ENCODE measurements around the gene NEAT1.
A peak's percentile ranks its signal among the peaks of the same experiment; 100 is the strongest.

The NEAT1 gene

GRCh38 chr11:65429724-65430405 is 7.3 kb downstream of the NEAT1 start:
- Mint-ChIP-seq H3K4me1 (ENCODE audit: low read depth) (peaks cover 85% of the 10 kb centered on the region), H3K9me3 (ENCODE audit: low read depth) (no peaks in the 10 kb centered on the region), H3K27me3 (no peaks in the 10 kb centered on the region), H3K4me3 (peak overlapping the region; percentile 99), H3K27ac (peak overlapping the region; percentile 99), H3K36me3 (peaks cover 14% of the 10 kb centered on the region)

DNA sequence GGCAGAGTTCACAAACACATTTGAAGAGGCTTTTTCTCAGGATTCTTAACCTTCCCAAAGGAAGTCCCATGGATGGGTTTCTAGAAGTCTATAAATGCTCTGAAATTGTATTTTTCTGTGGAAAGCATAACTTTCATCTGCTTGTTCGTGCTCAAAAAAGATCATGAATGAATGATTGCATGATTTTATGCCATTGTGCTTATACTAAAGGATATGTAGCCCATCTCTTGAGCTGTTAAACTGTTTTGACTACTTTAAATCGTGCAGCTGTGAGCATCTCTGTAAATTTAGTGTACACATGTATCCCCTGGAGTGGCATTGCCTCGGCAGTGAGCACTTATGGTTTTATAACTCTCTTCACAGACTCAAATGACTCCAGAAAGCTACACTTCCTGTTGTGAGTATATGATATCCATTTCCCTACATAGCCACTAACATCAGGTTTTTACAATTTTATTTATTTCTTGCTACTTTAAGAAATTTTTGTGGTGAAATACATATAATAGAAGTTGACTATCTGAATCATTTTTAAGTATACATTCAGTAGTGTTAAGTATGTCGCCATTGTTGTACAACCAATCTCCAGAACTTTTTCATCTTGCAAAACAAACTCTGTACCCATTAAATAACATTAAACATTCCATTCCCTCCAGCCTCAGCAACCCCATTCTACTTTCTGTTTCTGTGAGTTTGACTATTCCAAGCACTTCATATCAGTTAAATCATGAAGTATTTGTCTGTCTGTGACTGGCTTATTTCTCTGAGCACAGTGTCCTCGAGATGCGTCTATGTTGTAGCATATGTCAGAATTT is 8.0 kb downstream of the NEAT1 start:
- Mint-ChIP-seq H3K27ac (peak overlapping the region; percentile 99), H3K9me3 (ENCODE audit: low read depth) (no peaks in the 10 kb centered on the region), H3K27me3 (no peaks in the 10 kb centered on the region), H3K36me3 (peaks cover 14% of the 10 kb centered on the region), H3K4me1 (ENCODE audit: low read depth) (peaks cover 92% of the 10 kb centered on the region), H3K4me3 (peak overlapping the region; percentile 99)

- Mint-ChIP-seq H3K36me3 (peaks cover 9% of the 10 kb centered on the region), H3K4me3 (peak overlapping the region; percentile 78), H3K27ac (peak overlapping the region; percentile 86), H3K27me3 (no peaks in the 10 kb centered on the region), H3K4me1 (ENCODE audit: low read depth) (peaks cover 95% of the 10 kb centered on the region), H3K9me3 (ENCODE audit: low read depth) (no peaks in the 10 kb centered on the region)
These were observed 9.0 kb downstream of the NEAT1 start for GRCh38 chr11:65431451-65432099.

DNA sequence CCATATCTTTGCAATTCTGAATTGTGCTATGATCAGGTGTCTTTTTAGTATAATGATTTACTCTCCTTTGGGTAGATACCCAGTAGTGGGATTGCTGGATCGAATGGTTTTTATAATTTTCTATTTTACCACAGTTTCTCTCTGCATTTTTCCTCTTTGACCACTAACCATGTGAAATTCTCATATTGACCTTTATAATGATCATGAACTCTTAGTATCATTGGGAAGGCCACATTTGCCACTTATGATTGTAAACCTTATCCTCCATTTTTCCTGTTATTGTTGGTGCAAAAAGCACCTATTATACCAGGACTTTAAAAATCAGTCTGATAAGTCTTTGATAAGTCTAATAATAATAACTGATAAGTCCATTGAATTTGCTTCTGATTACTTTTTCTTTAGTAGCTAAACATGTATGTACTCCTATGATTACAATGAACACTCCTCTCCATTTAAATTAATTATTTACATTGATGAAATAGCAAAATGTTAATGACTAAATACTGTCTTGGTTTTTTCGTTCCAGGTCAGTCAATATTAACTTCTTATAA is 9.6 kb downstream of the NEAT1 start:
- Mint-ChIP-seq H3K27me3 (no peaks in the 10 kb centered on the region), H3K4me1 (ENCODE audit: low read depth) (peaks cover 92% of the 10 kb centered on the region), H3K36me3 (peaks cover 4% of the 10 kb centered on the region), H3K9me3 (ENCODE audit: low read depth) (no peaks in the 10 kb centered on the region), H3K4me3 (peak overlapping the region; percentile 78), H3K27ac (peak overlapping the region; percentile 86)

GRCh38 chr11:65432686-65433582 is 10.3 kb downstream of the NEAT1 start:
- peak overlapping the region; percentile 30 for H3K4me3 Mint-ChIP-seq
- H3K36me3 Mint-ChIP-seq: no peaks in the 10 kb centered on the region
- peaks cover 89% of the 10 kb centered on the region for H3K4me1 Mint-ChIP-seq (ENCODE audit: low read depth)
- peak overlapping the region; percentile 86 for H3K27ac Mint-ChIP-seq
- H3K9me3 Mint-ChIP-seq (ENCODE audit: low read depth): no peaks in the 10 kb centered on the region
- no peaks in the 10 kb centered on the region for H3K27me3 Mint-ChIP-seq

- H3K27me3 Mint-ChIP-seq: no peaks in the 10 kb centered on the region
- H3K27ac Mint-ChIP-seq: peak overlapping the region; percentile 86
- peaks cover 83% of the 10 kb centered on the region for H3K4me1 Mint-ChIP-seq (ENCODE audit: low read depth)
- H3K9me3 Mint-ChIP-seq (ENCODE audit: low read depth): no peaks in the 10 kb centered on the region
- H3K36me3 Mint-ChIP-seq: peaks cover 2% of the 10 kb centered on the region
- no peak overlapping the region for H3K4me3 Mint-ChIP-seq
These were observed 11.1 kb downstream of the NEAT1 start for GRCh38 chr11:65433657-65434056.

DNA sequence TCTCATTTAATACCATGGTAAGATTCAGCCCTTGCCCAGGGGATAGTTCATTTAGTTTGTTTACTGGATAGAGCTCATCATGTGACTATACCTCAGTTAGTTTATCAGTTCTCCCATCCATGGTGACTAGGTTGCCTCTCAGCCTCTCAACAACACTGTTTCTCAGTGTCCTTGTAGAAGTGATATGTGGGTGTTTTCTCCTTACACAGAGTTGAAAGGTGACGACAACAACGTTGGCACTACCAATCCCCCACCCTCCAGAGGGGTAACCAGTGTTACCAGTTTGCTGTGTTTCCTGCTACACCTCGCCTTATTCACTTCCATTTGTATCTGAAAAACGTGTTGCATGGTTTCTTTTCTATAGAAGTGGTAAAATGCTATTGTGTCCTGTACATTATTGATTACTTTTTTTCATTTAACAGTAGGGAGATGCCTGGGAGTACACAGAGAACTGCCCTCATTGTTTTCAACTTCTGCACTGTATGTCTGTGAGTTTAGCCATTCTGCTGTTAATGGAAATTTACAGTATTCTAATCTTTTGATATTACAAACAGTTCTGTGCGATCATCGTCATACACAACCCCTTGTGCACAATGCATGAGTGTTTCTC is 11.6 kb downstream of the NEAT1 start:
- no peak overlapping the region for H3K4me3 Mint-ChIP-seq
- peak overlapping the region; percentile 47 for H3K27ac Mint-ChIP-seq
- peaks cover 4% of the 10 kb centered on the region for H3K36me3 Mint-ChIP-seq
- H3K4me1 Mint-ChIP-seq (ENCODE audit: low read depth): peaks cover 82% of the 10 kb centered on the region
- H3K27me3 Mint-ChIP-seq: no peaks in the 10 kb centered on the region
- H3K9me3 Mint-ChIP-seq (ENCODE audit: low read depth): no peaks in the 10 kb centered on the region

DNA sequence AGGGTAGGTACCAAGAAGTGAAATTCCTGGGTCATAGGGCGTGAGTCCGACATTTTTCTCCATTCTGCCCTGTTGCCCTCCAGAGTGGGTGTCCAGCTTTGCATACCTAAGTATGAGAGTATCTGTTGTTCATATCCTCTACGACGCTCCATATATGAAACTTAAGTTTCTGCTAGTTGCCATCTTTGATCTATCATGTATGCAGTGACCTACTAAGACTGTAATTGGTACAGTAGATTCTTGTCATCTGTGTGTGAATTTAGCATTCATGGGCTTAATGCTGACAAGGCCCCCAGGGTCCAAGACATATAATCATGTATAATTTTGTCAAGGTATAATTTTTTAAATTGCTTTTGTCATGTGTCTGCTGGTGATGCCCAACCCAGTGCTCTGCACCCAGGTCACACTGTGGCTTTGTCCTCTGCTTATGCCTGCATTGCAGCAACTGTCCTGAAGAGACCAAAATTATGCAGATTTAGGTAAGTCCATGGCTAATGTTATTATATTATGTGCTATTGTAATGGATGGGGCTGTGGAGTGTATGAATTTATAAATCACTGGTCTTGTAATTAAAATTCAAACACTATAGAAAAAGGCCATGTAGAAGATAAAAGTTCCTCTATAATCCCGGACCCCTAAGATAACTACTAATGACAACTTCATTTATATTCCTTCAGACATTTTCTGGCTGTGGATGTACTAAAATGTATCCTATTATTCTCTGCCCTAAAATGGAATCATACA is 12.2 kb downstream of the NEAT1 start:
- Mint-ChIP-seq H3K27me3 (no peaks in the 10 kb centered on the region), H3K9me3 (ENCODE audit: low read depth) (no peaks in the 10 kb centered on the region), H3K4me1 (ENCODE audit: low read depth) (peaks cover 81% of the 10 kb centered on the region), H3K4me3 (no peak overlapping the region), H3K27ac (peak overlapping the region; percentile 77), H3K36me3 (peaks cover 7% of the 10 kb centered on the region)

DNA sequence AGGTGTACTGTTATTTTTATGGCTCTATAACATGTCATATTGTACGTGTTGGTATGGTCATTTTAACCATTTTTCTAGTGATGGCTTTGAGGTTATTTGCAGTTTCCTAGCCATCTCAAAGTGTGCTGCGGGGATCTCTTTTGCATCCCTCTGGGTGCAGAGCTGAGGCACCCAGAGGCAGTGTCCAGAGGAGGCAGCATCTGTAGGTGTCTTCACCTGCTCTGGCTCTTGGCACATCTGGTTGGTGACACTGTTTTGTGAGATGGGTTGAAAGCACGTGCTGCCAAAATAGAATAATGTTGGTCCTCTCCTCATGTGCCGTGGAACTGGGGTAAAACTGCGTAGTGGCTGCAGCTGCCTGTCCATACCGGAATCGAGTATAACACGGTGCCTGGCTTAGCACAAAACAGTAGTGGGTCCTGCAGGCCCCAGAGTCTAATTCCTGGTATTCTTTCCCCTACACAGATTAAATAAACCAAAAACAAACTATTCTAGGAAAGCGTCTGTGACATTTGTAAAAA is 12.9 kb downstream of the NEAT1 start:
- Mint-ChIP-seq H3K27ac (peak overlapping the region; percentile 77), H3K36me3 (peaks cover 7% of the 10 kb centered on the region), H3K4me3 (peak overlapping the region; percentile 10), H3K9me3 (ENCODE audit: low read depth) (no peaks in the 10 kb centered on the region), H3K27me3 (no peaks in the 10 kb centered on the region), H3K4me1 (ENCODE audit: low read depth) (peaks cover 79% of the 10 kb centered on the region)

DNA sequence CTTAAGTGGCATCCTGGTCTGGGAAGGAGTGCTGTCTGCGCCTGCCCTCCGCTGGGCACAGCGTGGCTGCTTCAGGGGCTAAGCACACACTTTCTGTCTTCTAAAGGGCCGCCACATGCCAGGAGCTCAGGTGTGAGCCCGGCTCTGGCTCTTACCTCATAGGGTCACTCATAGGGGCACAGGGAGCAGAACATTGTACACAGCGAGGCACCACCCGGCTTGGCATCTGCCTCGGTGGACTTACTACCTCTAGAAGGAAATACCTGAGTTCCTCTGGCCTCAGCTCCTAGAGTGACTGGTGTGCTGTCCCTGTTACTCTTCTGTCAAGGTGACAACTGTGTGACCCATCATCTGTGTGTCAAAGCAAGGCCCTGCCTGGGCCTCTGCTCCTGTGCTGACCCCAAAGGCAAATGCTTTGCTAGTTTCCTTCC is 13.4 kb downstream of the NEAT1 start:
- no peaks in the 10 kb centered on the region for H3K27me3 Mint-ChIP-seq
- H3K4me3 Mint-ChIP-seq: no peak overlapping the region
- peaks cover 79% of the 10 kb centered on the region for H3K4me1 Mint-ChIP-seq (ENCODE audit: low read depth)
- H3K9me3 Mint-ChIP-seq (ENCODE audit: low read depth): no peaks in the 10 kb centered on the region
- peak overlapping the region; percentile 77 for H3K27ac Mint-ChIP-seq
- H3K36me3 Mint-ChIP-seq: peaks cover 7% of the 10 kb centered on the region

DNA sequence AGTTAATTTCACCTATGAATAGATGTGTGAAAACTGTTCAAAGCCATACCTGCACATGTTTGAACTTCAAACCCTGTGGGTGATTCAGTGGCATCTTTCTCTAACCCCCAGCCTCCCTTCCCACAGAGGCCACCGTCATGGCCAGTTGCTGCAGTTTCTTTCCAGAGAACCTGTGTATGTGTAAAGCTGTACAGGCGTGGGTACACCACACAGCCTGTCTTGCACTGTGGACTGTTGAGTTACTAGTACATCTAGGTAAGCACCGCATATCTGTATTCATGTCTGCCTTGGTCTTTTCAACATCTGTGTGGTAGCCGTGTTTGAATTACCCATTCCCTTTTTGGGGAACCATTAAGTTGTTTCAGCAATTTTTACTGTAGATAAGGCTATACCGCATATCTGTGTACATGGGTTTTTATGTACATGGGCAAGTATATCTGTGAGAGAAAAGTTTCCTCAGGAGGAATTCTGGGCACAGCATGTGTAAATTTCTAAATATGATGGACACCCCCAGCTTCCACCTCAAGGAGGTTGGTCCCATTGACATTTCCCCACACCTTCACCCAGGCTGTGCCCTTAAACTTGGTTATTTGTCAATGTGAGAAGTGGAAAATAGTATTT is 13.9 kb downstream of the NEAT1 start:
- no peak overlapping the region for H3K4me3 Mint-ChIP-seq
- peak overlapping the region; percentile 77 for H3K27ac Mint-ChIP-seq
- H3K27me3 Mint-ChIP-seq: no peaks in the 10 kb centered on the region
- no peaks in the 10 kb centered on the region for H3K9me3 Mint-ChIP-seq (ENCODE audit: low read depth)
- peaks cover 7% of the 10 kb centered on the region for H3K36me3 Mint-ChIP-seq
- H3K4me1 Mint-ChIP-seq (ENCODE audit: low read depth): peaks cover 80% of the 10 kb centered on the region

- Mint-ChIP-seq H3K27ac (peak overlapping the region; percentile 43), H3K36me3 (peaks cover 9% of the 10 kb centered on the region), H3K9me3 (ENCODE audit: low read depth) (no peaks in the 10 kb centered on the region), H3K4me3 (no peak overlapping the region), H3K27me3 (no peaks in the 10 kb centered on the region), H3K4me1 (ENCODE audit: low read depth) (peaks cover 72% of the 10 kb centered on the region)
These were observed 15.0 kb downstream of the NEAT1 start for GRCh38 chr11:65437436-65438227.
